WERI-Rb-1 (cell line): ENCODE results near the gene NAALADL2.

Experiments used
- DNase-seq: peaks from one replicate; pipeline ENCODE4 v3.0.0-alpha.2; 2020
- H3K27ac ChIP-seq: fragments of 250-450 bp; sonication (Bioruptor Pico); 2 replicates; pipeline ENCODE4 v1.5.1; 2020; ENCODE audit warnings: mild to moderate bottlenecking, moderate library complexity
- H3K27me3 ChIP-seq: fragments of 250-450 bp; sonication (Bioruptor Pico); 2 replicates; pipeline ENCODE4 v1.5.1; 2021; ENCODE audit warnings: mild to moderate bottlenecking, low read depth, moderate library complexity; ENCODE audit not compliant: insufficient read depth, severe bottlenecking
- H3K36me3 ChIP-seq: fragments of 250-450 bp; sonication (Bioruptor Pico); 2 replicates; pipeline ENCODE4 v1.5.1; 2020; ENCODE audit warnings: mild to moderate bottlenecking, moderate library complexity
- H3K4me3 ChIP-seq: 2 replicates; pipeline ENCODE4 v1.5.1; 2011; ENCODE audit warnings: low read depth, mild to moderate bottlenecking, control low read depth, low read length
- H3K9me3 ChIP-seq: fragments of 250-450 bp; sonication (Bioruptor Pico); 2 replicates; pipeline ENCODE4 v1.5.1; 2021; ENCODE audit warnings: mild to moderate bottlenecking, moderate library complexity; ENCODE audit not compliant: severe bottlenecking
- TF ChIP-seq, protein P1 (sequence below): IDR thresholded peaks from 2 replicates; pipeline ENCODE4 v1.5.1; 2011; ENCODE audit warnings: low read depth, mild to moderate bottlenecking, control low read depth, inconsistent platforms, low read length

NAALADL2 gene

DNA sequence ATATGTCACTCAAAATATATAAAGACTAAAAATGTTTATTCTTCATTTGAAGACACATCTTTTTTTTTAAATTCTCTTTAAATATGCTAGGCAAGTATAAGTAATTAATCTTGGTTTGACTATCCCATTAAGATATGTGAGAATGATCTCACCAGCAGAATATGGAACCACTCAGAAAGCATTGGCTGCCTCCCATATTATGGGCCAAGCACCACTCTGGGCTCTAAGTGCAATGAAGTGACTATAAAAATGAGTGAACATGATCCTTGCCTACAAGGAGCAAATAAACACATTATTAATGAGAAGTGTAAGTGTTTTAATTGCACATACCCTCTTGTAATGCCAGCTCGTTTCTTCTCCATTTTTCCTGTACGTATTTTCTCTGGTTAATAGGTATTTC is 328.5 kb downstream of the NAALADL2 start:
- TF ChIP-seq, protein P1, sequence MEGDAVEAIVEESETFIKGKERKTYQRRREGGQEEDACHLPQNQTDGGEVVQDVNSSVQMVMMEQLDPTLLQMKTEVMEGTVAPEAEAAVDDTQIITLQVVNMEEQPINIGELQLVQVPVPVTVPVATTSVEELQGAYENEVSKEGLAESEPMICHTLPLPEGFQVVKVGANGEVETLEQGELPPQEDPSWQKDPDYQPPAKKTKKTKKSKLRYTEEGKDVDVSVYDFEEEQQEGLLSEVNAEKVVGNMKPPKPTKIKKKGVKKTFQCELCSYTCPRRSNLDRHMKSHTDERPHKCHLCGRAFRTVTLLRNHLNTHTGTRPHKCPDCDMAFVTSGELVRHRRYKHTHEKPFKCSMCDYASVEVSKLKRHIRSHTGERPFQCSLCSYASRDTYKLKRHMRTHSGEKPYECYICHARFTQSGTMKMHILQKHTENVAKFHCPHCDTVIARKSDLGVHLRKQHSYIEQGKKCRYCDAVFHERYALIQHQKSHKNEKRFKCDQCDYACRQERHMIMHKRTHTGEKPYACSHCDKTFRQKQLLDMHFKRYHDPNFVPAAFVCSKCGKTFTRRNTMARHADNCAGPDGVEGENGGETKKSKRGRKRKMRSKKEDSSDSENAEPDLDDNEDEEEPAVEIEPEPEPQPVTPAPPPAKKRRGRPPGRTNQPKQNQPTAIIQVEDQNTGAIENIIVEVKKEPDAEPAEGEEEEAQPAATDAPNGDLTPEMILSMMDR: no peak
- DNase-seq: no peak
- Histone ChIP-seq H3K9me3 (no peaks in the 10 kb centered on the region), H3K27me3 (no peaks in the 10 kb centered on the region), H3K36me3 (no peaks in the 10 kb centered on the region), H3K27ac (no peak overlapping the region), H3K4me3 (no peak overlapping the region)

DNA sequence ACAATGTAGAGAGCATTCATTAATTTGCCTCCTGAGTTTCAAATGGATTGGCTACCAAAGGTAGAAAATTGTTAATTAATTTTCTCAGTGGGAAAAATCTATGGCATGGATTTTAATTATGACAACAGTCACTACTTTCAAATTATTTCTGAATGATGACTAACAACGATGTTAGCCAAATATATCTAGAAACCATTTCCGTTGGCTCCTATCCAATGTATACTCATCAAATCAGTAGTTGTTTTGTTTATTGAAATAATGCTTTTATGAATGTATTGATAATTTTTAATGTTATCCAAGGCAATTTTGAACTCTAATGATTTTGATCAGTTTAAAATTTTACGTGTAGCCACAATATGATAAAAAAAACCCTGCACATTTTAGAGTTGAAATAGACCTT is 333.4 kb downstream of the NAALADL2 start:
- Histone ChIP-seq H3K9me3 (no peaks in the 10 kb centered on the region), H3K36me3 (no peaks in the 10 kb centered on the region), H3K27ac (no peak overlapping the region), H3K4me3 (no peak overlapping the region), H3K27me3 (no peaks in the 10 kb centered on the region)
- TF ChIP-seq, protein P1: no peak
- DNase-seq: no peak

DNA sequence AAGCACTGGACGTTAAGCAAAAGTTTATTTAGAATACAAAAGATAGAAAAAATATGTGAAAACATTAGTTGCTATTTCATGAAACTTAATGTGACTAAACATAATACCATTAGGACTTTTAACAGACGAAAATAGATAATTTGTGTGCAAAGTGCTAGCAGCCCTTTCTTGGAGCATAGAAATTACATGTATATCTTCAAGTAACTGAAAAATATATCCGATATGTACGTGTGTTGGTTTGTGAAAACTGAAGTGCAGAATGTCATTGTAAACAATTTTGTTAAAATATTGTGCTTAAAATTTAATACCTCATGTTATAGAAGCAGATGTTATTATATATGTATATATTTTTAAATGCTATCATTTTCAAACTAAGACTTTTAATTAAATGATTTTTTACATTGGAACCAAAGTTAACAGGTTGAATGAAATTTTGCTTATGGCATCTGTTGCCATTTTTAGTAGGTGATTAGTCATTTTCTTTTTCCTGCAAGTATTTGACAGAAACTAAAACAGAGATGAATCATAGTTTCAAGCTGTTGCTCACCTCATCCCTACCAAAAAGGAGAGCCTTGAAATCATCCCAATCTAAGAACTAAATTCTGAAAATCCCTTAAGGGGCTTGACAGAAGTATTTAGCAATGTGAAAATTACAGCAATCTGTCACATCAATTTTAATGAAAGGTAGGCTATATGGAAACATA is 334.8 kb downstream of the NAALADL2 start:
- Histone ChIP-seq H3K4me3 (no peak overlapping the region), H3K27ac (no peak overlapping the region)
- DNase-seq: no peak

DNA sequence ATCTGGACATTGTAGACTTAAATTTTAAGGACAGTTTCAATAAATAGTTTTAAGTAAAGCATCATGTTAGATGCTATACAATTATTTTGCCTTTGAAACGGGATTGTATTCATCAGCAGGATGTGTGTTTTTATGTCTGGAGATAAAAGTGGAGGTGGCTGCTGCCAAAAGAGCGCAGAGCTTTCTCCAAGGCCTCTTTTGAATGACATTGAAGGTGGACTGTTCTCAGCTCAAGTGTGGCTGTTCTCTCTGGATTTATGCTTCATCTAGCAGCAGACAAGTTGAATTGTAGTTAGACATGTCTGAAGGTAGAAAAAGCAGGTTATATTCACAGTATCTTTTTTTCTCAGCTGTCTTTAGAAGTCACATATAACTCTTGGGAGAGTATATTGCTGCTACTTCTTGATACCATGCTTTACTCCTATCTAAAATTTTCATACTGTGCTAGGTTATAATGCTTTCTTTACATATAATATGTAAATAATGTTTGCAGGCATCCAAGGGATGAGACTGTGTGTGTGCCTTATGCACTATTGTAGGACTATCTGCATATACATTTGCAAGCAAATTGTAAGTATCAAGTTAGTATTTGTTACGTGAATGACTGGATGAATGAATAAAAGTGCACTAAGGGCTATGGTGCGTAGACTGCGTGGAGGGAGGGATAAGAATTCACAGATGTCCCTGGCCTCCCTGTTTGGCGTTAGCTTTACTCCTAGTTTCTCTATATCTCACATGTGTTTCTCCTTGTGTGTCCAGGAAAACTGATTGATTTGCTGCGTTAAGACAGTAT is 340.1 kb downstream of the NAALADL2 start:
- no peak overlapping the region for H3K27ac ChIP-seq
- no peak overlapping the region for H3K4me3 ChIP-seq
- H3K9me3 ChIP-seq: no peaks in the 10 kb centered on the region
- DNase-seq: no peak
- H3K27me3 ChIP-seq: no peaks in the 10 kb centered on the region
- TF ChIP-seq, protein P1: no peak
- no peaks in the 10 kb centered on the region for H3K36me3 ChIP-seq

More for the DNA sequence above, 334.8 kb downstream of the NAALADL2 start:
- Histone ChIP-seq H3K36me3 (no peaks in the 10 kb centered on the region), H3K9me3 (no peaks in the 10 kb centered on the region), H3K27me3 (no peaks in the 10 kb centered on the region)
- TF ChIP-seq, protein P1: no peak

DNA sequence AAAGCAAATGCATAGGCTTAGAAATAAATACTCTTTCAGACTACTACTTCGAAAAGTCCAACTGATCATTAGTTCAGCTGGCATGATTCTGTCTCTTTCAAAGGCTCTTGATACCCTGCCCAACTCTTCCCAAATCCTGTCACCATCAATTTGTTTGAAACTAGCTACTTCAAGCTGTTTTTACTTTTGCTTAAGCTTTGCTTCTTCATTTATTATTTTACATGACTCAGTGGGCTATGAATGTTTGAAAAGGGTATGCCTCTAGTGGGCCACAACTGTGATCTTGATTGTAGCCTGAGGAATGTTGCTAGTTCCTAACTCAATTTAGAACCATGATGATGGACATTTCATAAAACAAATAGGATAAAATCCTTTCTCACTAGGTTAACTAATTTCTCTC is 340.8 kb downstream of the NAALADL2 start:
- TF ChIP-seq, protein P1: no peak
- DNase-seq: no peak

More for the DNA sequence above, 340.8 kb downstream of the NAALADL2 start:
- no peaks in the 10 kb centered on the region for H3K36me3 ChIP-seq
- no peak overlapping the region for H3K27ac ChIP-seq
- H3K27me3 ChIP-seq: no peaks in the 10 kb centered on the region
- no peaks in the 10 kb centered on the region for H3K9me3 ChIP-seq
- H3K4me3 ChIP-seq: no peak overlapping the region
